ENCODE measurements around the gene COLEC11.
"Not testable (repeated sequence)": the region's sequence is repeated elsewhere in the genome, so short reads cannot be mapped to it uniquely, and the experiment has no call there.

Gene COLEC11

GRCh38 chr2:3660640-3661039 lies 65.7 kb downstream of the COLEC11 start:
- not testable (repeated sequence) for H3K4me3 ChIP-seq (ENCODE audit: insufficient read depth in 1 of 2, low read depth in 1 of 2, low read length in 2 of 2); H4K91ac ChIP-seq (ENCODE audit: low read length); H2BK15ac ChIP-seq (ENCODE audit: low read depth, poor library complexity, severe bottlenecking); H2AFZ ChIP-seq (ENCODE audit: low read depth, low read length); H3K4ac ChIP-seq (ENCODE audit: low read depth in 1 of 2, low read length in 2 of 2); H3K9me3 ChIP-seq (ENCODE audit: control insufficient read depth, low read length); H2BK120ac ChIP-seq (ENCODE audit: low read depth, low read length); H3K36me3 ChIP-seq (ENCODE audit: control insufficient read depth in 1 of 2, insufficient read depth in 2 of 2, low read depth in 1 of 2, low read length in 2 of 2); H4K8ac ChIP-seq (ENCODE audit: low read length); H3K27ac ChIP-seq (ENCODE audit: low read length, poor library complexity, severe bottlenecking); DNase-seq; H3K14ac ChIP-seq (ENCODE audit: low read length in 2 of 2); H2BK5ac ChIP-seq (ENCODE audit: low read depth, low read length, poor library complexity, severe bottlenecking); H3K18ac ChIP-seq (ENCODE audit: low read depth in 1 of 2, low read length in 2 of 2); H2AK5ac ChIP-seq (ENCODE audit: low read length, severe bottlenecking); H3K79me1 ChIP-seq (replicated peaks; ENCODE audit: low read length, poor library complexity, severe bottlenecking); H3K9ac ChIP-seq (ENCODE audit: low read length); H2BK12ac ChIP-seq (ENCODE audit: low read length in 2 of 2); H3K23ac ChIP-seq (ENCODE audit: low read length in 2 of 2); H3K4me2 ChIP-seq (ENCODE audit: low read length, poor library complexity, severe bottlenecking)
- peaks cover 14% of the 10 kb centered on the region for H3K4me1 ChIP-seq (ENCODE audit: control insufficient read depth, insufficient read depth, low read depth, low read length)
- H3K27me3 ChIP-seq (ENCODE audit: control insufficient read depth in 1 of 2, insufficient read depth in 1 of 2, low read length in 2 of 2) = peaks cover 2 to 14% of the 10 kb centered on the region in 2 experiments
- 92% methylated on average over 7 of the region's 7 CpGs for WGBS

GRCh38 chr2:3661149-3661660 lies 66.3 kb downstream of the COLEC11 start:
- Histone ChIP-seq H2AK5ac (ENCODE audit: low read length, severe bottlenecking) (no peak overlapping the region), H3K9ac (ENCODE audit: low read length) (no peak overlapping the region), H3K4me1 (ENCODE audit: control insufficient read depth, insufficient read depth, low read depth, low read length) (peaks cover 14% of the 10 kb centered on the region), H3K27me3 (ENCODE audit: control insufficient read depth in 1 of 2, insufficient read depth in 1 of 2, low read length in 2 of 2) (peaks cover 0 to 12% of the 10 kb centered on the region in 2 experiments), H3K36me3 (ENCODE audit: control insufficient read depth in 1 of 2, insufficient read depth in 2 of 2, low read depth in 1 of 2, low read length in 2 of 2) (no peaks in the 10 kb centered on the region), H2BK12ac (ENCODE audit: low read length in 2 of 2) (no peak overlapping the region), H3K4me2 (ENCODE audit: low read length, poor library complexity, severe bottlenecking) (no peak overlapping the region), H3K4ac (ENCODE audit: low read depth in 1 of 2, low read length in 2 of 2) (no peak overlapping the region), H2BK120ac (ENCODE audit: low read depth, low read length) (no peak overlapping the region), H4K91ac (ENCODE audit: low read length) (no peak overlapping the region), H3K14ac (ENCODE audit: low read length in 2 of 2) (no peak overlapping the region), H2AFZ (ENCODE audit: low read depth, low read length) (no peak overlapping the region), H3K27ac (ENCODE audit: low read length, poor library complexity, severe bottlenecking) (no peak overlapping the region), H3K9me3 (ENCODE audit: control insufficient read depth, low read length) (no peaks in the 10 kb centered on the region), H3K18ac (ENCODE audit: low read depth in 1 of 2, low read length in 2 of 2) (no peak overlapping the region), H2BK5ac (ENCODE audit: low read depth, low read length, poor library complexity, severe bottlenecking) (no peak overlapping the region), H3K4me3 (ENCODE audit: insufficient read depth in 1 of 2, low read depth in 1 of 2, low read length in 2 of 2) (no peak overlapping the region), H3K23ac (ENCODE audit: low read length in 2 of 2) (no peak overlapping the region), H3K79me1 (replicated peaks; ENCODE audit: low read length, poor library complexity, severe bottlenecking) (no peaks in the 10 kb centered on the region), H2BK15ac (ENCODE audit: low read depth, poor library complexity, severe bottlenecking) (no peak overlapping the region), H4K8ac (ENCODE audit: low read length) (no peak overlapping the region)
- DNase-seq = no peak
- WGBS = 100% methylated on average over 3 of the region's 3 CpGs

GRCh38 chr2:3662239-3662638 lies 67.3 kb downstream of the COLEC11 start:
- H3K4me3 ChIP-seq (ENCODE audit: insufficient read depth in 1 of 2, low read depth in 1 of 2, low read length in 2 of 2) = no peak overlapping the region
- H3K4me2 ChIP-seq (ENCODE audit: low read length, poor library complexity, severe bottlenecking) = no peak overlapping the region
- H3K36me3 ChIP-seq (ENCODE audit: control insufficient read depth in 1 of 2, insufficient read depth in 2 of 2, low read depth in 1 of 2, low read length in 2 of 2) = no peaks in the 10 kb centered on the region
- no peak overlapping the region for H3K27ac ChIP-seq (ENCODE audit: low read length, poor library complexity, severe bottlenecking)
- no peak overlapping the region for H2BK12ac ChIP-seq (ENCODE audit: low read length in 2 of 2)
- H2BK120ac ChIP-seq (ENCODE audit: low read depth, low read length) = no peak overlapping the region
- no peak overlapping the region for H2AK5ac ChIP-seq (ENCODE audit: low read length, severe bottlenecking)
- peaks cover 6% of the 10 kb centered on the region for H3K4me1 ChIP-seq (ENCODE audit: control insufficient read depth, insufficient read depth, low read depth, low read length)
- H3K4ac ChIP-seq (ENCODE audit: low read depth in 1 of 2, low read length in 2 of 2) = no peak overlapping the region
- H3K27me3 ChIP-seq (ENCODE audit: control insufficient read depth in 1 of 2, insufficient read depth in 1 of 2, low read length in 2 of 2) = peaks cover 0 to 17% of the 10 kb centered on the region in 2 experiments
- no peak overlapping the region for H4K91ac ChIP-seq (ENCODE audit: low read length)
- H3K23ac ChIP-seq (ENCODE audit: low read length in 2 of 2) = no peak overlapping the region
- H3K18ac ChIP-seq (ENCODE audit: low read depth in 1 of 2, low read length in 2 of 2) = no peak overlapping the region
- DNase-seq = no peak
- no peaks in the 10 kb centered on the region for H3K79me1 ChIP-seq (replicated peaks; ENCODE audit: low read length, poor library complexity, severe bottlenecking)
- no peak overlapping the region for H2BK5ac ChIP-seq (ENCODE audit: low read depth, low read length, poor library complexity, severe bottlenecking)
- no peak overlapping the region for H2BK15ac ChIP-seq (ENCODE audit: low read depth, poor library complexity, severe bottlenecking)
- H2AFZ ChIP-seq (ENCODE audit: low read depth, low read length) = no peak overlapping the region
- no peaks in the 10 kb centered on the region for H3K9me3 ChIP-seq (ENCODE audit: control insufficient read depth, low read length)
- WGBS = 71% methylated on average over 4 of the region's 6 CpGs
- H4K8ac ChIP-seq (ENCODE audit: low read length) = no peak overlapping the region
- H3K14ac ChIP-seq (ENCODE audit: low read length in 2 of 2) = no peak overlapping the region
- no peak overlapping the region for H3K9ac ChIP-seq (ENCODE audit: low read length)

GRCh38 chr2:3664118-3664517 lies 69.2 kb downstream of the COLEC11 start:
- H2AK5ac ChIP-seq (ENCODE audit: low read length, severe bottlenecking) = no peak overlapping the region
- no peak overlapping the region for H3K4ac ChIP-seq (ENCODE audit: low read depth in 1 of 2, low read length in 2 of 2)
- H2BK12ac ChIP-seq (ENCODE audit: low read length in 2 of 2) = no peak overlapping the region
- H3K18ac ChIP-seq (ENCODE audit: low read depth in 1 of 2, low read length in 2 of 2) = no peak overlapping the region
- no peak overlapping the region for H3K23ac ChIP-seq (ENCODE audit: low read length in 2 of 2)
- no peak overlapping the region for H2BK5ac ChIP-seq (ENCODE audit: low read depth, low read length, poor library complexity, severe bottlenecking)
- H3K4me3 ChIP-seq (ENCODE audit: insufficient read depth in 1 of 2, low read depth in 1 of 2, low read length in 2 of 2) = no peak overlapping the region
- no peak overlapping the region for H3K27ac ChIP-seq (ENCODE audit: low read length, poor library complexity, severe bottlenecking)
- H2BK15ac ChIP-seq (ENCODE audit: low read depth, poor library complexity, severe bottlenecking) = no peak overlapping the region
- H3K27me3 ChIP-seq (ENCODE audit: control insufficient read depth in 1 of 2, insufficient read depth in 1 of 2, low read length in 2 of 2) = peaks cover 0 to 18% of the 10 kb centered on the region in 2 experiments
- H3K9me3 ChIP-seq (ENCODE audit: control insufficient read depth, low read length) = no peaks in the 10 kb centered on the region
- H3K4me2 ChIP-seq (ENCODE audit: low read length, poor library complexity, severe bottlenecking) = no peak overlapping the region
- no peak overlapping the region for H3K14ac ChIP-seq (ENCODE audit: low read length in 2 of 2)
- no peak overlapping the region for H3K9ac ChIP-seq (ENCODE audit: low read length)
- no peak for DNase-seq
- H4K91ac ChIP-seq (ENCODE audit: low read length) = no peak overlapping the region
- 69% methylated on average over 2 of the region's 3 CpGs for WGBS
- H4K8ac ChIP-seq (ENCODE audit: low read length) = no peak overlapping the region
- H3K79me1 ChIP-seq (replicated peaks; ENCODE audit: low read length, poor library complexity, severe bottlenecking) = no peaks in the 10 kb centered on the region
- H2AFZ ChIP-seq (ENCODE audit: low read depth, low read length) = no peak overlapping the region
- H2BK120ac ChIP-seq (ENCODE audit: low read depth, low read length) = no peak overlapping the region
- no peaks in the 10 kb centered on the region for H3K4me1 ChIP-seq (ENCODE audit: control insufficient read depth, insufficient read depth, low read depth, low read length)
- no peaks in the 10 kb centered on the region for H3K36me3 ChIP-seq (ENCODE audit: control insufficient read depth in 1 of 2, insufficient read depth in 2 of 2, low read depth in 1 of 2, low read length in 2 of 2)
